ENCODE results near the gene BTD.

DNA sequence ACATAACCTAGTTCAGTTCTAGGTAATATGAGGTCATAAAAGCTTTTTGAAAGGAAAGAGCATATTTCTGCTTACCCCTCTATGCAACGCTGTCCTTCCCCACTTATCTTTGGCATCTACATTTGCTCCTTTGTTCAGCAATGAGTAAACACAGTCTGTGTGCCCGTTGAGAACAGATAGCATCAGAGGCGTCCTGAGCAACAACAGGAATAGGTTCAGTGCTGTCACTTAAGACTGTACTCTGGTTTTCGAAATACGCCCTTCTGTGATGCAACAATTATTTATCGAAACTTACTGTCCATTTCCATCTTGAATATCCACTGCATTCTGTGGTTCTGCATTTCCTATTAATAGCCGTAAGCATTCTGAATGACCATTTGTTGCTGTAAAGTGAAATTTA, 84.4 kb downstream of the BTD start:
- TF ChIP-seq, protein P1, sequence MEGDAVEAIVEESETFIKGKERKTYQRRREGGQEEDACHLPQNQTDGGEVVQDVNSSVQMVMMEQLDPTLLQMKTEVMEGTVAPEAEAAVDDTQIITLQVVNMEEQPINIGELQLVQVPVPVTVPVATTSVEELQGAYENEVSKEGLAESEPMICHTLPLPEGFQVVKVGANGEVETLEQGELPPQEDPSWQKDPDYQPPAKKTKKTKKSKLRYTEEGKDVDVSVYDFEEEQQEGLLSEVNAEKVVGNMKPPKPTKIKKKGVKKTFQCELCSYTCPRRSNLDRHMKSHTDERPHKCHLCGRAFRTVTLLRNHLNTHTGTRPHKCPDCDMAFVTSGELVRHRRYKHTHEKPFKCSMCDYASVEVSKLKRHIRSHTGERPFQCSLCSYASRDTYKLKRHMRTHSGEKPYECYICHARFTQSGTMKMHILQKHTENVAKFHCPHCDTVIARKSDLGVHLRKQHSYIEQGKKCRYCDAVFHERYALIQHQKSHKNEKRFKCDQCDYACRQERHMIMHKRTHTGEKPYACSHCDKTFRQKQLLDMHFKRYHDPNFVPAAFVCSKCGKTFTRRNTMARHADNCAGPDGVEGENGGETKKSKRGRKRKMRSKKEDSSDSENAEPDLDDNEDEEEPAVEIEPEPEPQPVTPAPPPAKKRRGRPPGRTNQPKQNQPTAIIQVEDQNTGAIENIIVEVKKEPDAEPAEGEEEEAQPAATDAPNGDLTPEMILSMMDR (IDR thresholded peaks at IDR 0.05; ENCODE audit: low read depth, low read length, poor library complexity, severe bottlenecking): no peak
- no peak for TF ChIP-seq EZH2phosphoT487 (IDR thresholded peaks at IDR 0.05; ENCODE audit: borderline replicate concordance, low read length)

Measured in DOHH2 (cell line).